AG09309 (cell line): ENCODE measurements around the gene UFC1.

Source experiments
- DNase-seq: peaks from one replicate; pipeline ENCODE4 v3.0.0-alpha.2; 2010; ENCODE audit warnings: low read depth
- H3K4me3 ChIP-seq: 2 replicates; pipeline ENCODE4 v1.5.1; 2011; ENCODE audit warnings: mild to moderate bottlenecking, low read depth, low read length, moderate library complexity; ENCODE audit not compliant: control insufficient read depth
- CTCF ChIP-seq: IDR thresholded peaks from 2 replicates; pipeline ENCODE4 v1.5.1; 2011; ENCODE audit warnings: mild to moderate bottlenecking, low read depth, low read length, inconsistent platforms; ENCODE audit not compliant: insufficient read depth, control insufficient read depth; ENCODE audit errors: missing control alignments

UFC1 gene

GRCh38 chr1:161200992-161201835 lies 47.4 kb downstream of the UFC1 start:
- DNase-seq: no peak
- TF ChIP-seq CTCF: no peak
- H3K4me3 ChIP-seq: peak overlapping the region; percentile 85

GRCh38 chr1:161201836-161202712 lies 48.3 kb downstream of the UFC1 start, which contains the start of gene NDUFS2:
Gene NDUFS2, plus strand, starts transcription at chr1:161202367. Its CDS starts 19 bp downstream, at chr1:161202386.
- DNase-seq: peak; percentile 98
- H3K4me3 ChIP-seq: peak within 1 kb of the TSS; percentile 85
- TF ChIP-seq CTCF: no peak

GRCh38 chr1:161206411-161207140 lies 52.8 kb downstream of the UFC1 start:
- DNase-seq: no peak
- TF ChIP-seq CTCF: no peak

GRCh38 chr1:161207173-161207572 lies 53.4 kb downstream of the UFC1 start:
- TF ChIP-seq CTCF: no peak
- H3K4me3 ChIP-seq: no peak overlapping the region
- DNase-seq: no peak

More at GRCh38 chr1:161206411-161207140, 52.8 kb downstream of the UFC1 start:
- H3K4me3 ChIP-seq: no peak overlapping the region
